ENCODE results near the gene MUS81. TPM values are rescaled to one million over a fixed set of nuclear protein-coding genes. Genes with fewer than 3 reads are reported as not detected.

MUS81 gene
- total RNA-seq, 1 donor from 2014 or later = 52.8 TPM

DNA sequence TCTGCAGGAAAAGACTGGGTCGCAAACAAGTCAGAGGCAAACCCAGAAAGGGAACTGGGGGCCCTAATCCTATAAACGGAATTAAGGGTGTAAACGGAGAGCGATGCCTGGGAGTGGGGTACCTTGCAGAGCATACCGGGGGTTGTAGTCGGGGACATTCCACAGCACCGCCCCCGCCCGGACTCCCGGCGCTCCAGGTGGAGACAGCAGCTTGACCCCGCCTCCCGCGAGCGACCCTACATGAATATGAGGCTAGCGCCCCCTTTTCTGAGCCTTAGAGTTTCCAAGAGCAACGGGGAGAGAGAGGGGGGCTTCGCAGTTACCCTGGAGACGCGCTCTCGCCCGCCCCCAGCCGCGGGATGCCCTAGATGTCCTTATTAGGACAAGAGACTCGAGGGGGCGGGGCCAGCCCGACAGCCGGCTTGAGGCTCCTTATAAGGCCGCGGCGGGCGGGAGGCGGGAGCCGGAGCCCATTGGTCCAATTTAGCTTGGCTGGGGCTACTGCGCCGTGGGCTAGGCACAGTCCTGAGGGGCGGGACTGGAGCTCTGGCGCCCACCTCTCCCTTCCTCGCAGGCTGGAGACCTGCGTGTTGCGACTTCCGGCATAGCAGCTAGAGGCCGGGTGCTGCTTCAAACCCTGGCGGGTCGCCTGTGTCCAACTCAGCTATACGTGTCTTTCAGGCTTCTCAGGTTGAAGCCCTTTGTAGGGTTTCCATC, 980 bp upstream of the MUS81 start:
- DNase-seq (ENCODE audit: low read depth, low spot score) = peak; percentile 95

DNA sequence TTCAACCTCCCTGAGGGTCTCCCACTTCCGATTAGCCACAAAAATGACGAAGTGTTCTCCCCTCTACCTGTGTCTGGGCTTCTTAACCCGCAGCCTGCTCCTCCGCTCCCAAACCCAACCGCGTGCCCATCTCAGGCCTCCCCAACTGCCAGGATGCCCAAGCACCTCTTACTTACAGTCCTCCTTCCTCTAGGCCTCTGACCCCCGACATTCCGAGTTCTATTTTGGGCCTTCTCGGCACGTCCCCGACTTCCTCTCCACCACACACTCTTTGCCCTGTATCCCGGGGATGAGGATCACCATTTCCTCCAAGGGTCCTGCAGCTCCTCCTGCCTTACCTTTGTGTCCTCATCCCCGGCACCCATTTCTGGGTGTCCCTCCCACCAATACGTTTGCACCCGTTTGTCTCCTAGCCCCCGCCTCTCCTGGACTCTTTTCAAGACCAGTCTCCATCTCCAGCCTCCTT, 388 bp upstream of the MUS81 start:
- no peak for DNase-seq (ENCODE audit: low read depth, low spot score)

DNA sequence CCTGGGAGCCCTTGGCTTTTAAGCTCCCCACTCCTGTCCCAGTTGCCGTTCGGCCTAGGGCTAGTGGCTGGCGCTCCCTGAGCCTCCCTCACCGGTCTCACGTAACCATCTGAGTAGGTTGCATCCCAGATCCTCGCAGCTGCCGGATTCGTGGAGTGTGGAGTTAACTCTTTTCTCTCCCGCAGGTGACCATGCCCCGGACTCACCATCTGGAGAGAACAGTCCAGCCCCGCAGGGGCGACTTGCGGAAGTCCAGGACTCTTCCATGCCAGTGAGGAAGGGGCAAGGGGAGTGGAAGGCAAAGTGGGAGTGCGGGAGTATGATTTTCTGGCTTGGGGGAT, 902 bp downstream of the MUS81 start:
- no peak for DNase-seq (ENCODE audit: low read depth, low spot score)

DNA sequence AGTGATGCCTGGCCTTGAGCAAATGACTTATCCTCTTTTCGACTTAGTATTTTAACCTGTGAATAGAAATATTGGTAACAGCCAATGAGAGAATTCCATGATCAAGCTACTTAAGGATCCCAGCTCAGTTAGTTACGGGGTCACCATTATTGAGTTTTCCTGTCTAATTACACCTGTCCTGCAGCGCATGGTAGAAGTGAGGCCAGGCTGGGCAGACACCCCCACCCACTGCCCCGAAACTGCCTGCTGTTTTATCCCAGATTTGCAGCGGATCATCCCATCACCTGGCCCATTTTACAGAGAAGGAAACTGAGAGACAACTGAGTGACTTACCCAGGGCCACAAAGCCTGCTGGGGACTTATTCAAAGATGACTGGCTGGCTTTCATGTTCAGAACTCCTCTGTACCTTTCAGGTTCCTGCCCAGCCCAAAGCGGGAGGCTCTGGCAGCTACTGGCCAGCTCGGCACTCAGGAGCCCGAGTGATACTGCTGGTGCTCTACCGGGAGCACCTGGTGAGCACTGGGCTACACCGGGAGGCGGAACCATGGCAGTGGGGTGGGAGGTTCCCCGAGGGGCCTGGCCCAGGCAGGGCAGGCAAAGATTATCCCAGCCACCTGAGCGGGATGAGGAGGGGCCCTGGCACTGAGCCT, 1.4 kb downstream of the MUS81 start:
- DNase-seq (ENCODE audit: low read depth, low spot score) = no peak

DNA sequence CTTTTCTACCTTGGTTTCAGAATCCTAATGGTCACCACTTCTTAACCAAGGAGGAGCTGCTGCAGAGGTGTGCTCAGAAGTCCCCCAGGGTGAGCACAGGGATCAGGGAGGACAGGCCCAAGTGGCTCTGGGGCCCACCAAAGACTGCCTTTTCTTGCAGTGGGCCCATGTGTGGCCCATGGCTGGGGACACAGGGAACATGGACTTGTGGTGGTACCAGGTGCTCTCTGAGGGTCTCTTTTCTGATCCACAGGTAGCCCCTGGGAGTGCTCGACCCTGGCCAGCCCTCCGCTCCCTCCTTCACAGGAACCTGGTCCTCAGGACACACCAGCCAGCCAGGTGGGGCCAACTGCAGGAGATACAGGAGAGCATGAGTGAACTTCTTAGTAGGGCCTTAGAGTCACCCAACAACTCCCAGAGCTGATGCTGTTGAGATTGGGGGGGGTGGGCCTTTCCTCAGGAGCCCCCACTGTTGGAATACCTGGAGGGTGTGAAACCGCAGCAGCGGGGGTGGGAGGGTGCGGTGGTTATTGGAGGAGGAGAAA, 2.0 kb downstream of the MUS81 start:
- DNase-seq (ENCODE audit: low read depth, low spot score) = no peak

DNA sequence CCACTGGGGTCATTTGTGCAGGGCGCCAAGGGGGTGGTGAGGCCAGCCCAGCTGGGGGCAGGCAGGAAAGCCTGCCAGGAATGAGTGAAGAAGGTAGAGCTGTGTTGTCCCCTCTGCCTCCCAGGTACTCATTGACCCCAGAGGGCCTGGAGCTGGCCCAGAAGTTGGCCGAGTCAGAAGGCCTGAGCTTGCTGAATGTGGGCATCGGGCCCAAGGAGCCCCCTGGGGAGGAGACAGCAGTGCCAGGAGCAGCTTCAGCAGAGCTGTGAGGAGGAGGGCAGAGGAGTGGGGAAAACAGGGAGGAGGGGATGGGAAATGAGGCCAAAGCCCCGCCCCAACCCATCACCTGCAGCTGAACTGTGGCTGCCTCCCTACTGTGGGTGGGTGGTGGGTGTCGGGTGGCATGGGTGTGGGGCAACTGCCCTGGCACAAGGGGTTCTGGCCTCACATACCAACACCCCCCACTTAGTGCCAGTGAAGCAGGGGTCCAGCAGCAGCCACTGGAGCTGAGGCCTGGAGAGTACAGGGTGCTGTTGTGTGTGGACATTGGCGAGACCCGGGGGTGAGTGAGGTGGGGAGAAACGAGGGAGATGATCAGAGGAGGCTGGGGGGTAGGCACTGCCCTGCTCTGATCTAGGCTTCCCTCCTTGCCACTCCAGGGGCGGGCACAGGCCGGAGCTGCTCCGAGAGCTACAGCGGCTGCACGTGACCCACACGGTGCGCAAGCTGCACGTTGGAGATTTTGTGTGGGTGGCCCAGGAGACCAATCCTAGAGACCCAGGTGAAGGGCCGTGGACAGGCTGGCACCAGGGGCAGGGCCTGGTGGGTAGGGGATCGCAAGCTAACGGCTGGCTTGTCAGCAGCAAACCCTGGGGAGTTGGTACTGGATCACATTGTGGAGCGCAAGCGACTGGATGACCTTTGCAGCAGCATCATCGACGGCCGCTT, 3.0 kb downstream of the MUS81 start:
- DNase-seq (ENCODE audit: low read depth, low spot score) = no peak

DNA sequence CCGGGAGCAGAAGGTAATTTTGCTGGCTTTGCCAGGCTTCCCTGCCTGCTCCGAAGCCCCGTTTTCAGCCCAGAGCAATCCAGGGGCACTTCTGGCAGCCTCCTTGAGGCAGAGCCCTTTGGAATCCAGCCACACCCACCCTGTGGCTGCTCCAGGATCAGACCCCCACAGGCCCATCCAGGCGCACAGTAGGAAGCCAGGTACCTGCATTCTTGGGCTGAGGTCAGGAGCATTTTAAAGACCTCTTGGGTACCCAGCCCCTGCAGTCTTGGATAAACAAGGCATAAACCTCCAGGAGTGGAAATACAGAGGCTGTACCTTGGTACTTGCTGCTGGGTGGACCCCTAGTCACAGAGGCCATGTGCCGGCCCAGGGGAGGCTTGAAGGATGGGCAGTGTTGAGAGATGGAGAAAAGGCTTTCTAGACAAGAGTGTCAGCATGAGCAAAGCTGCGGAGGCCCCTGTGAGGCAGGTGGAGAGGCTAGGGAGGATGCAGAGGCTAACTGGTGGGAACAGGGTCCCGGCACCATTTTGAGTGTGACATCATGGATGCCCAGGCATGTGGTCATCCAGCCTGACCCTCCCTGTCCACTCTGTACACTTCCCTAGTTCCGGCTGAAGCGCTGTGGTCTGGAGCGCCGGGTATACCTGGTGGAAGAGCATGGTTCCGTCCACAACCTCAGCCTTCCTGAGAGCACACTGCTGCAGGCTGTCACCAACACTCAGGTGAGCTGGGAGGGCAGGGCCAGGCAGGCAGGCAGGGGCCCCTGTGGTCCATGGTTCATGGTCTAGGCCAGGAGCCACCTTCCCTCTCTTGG, 3.9 kb downstream of the MUS81 start:
- DNase-seq (ENCODE audit: low read depth, low spot score) = no peak

DNA sequence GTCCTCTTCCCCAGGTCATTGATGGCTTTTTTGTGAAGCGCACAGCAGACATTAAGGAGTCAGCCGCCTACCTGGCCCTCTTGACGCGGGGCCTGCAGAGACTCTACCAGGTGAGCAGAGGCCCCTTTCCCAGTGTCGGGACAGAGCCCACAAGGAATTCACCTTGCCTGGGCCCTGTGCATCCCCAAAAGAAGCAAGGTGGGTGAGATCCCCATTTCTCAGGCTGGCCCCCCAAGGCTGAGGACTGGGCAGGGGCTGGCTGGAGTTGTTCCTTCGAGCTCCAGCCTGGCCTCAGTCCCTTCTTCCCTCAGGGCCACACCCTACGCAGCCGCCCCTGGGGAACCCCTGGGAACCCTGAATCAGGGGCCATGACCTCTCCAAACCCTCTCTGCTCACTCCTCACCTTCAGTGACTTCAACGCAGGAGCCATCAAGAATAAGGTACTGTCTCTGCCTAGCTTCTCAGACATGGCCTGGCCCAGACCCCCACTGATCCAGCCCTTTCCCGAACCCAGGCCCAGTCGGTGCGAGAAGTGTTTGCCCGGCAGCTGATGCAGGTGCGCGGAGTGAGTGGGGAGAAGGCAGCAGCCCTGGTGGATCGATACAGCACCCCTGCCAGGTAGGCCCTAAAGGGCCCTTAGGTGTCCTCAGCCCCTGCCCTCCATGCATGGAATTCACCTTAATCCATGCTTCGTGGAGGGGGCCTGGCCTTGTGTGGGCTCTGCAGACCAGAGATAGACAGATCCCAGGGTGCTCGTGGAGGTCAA, 4.7 kb downstream of the MUS81 start:
- no peak for DNase-seq (ENCODE audit: low read depth, low spot score)

DNA sequence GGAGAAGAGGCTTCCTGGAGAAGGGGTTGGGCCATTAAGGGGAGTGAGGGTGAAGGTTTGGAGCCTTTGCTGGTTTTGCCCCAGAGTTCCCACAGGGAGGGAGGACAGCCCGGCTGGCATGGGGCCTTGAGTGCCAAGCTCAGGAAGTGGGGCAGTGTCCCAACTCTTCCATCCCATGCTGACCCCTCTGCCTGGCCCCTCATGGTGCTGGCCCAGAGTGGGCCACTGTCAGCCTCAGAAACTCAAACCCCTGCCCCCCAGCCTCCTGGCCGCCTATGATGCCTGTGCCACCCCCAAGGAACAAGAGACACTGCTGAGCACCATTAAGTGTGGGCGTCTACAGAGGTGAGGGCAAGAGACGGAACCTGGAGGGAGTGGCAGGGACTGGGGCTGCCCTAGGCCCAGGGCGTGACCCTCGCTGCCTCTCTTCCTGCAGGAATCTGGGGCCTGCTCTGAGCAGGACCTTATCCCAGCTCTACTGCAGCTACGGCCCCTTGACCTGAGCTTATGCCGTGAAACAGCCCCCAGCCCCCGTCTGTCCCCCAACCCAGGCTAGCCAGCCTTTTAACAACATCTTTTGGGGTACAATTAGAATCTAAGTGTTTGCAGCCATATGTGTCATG, 5.4 kb downstream of the MUS81 start:
- no peak for DNase-seq (ENCODE audit: low read depth, low spot score)

DNA sequence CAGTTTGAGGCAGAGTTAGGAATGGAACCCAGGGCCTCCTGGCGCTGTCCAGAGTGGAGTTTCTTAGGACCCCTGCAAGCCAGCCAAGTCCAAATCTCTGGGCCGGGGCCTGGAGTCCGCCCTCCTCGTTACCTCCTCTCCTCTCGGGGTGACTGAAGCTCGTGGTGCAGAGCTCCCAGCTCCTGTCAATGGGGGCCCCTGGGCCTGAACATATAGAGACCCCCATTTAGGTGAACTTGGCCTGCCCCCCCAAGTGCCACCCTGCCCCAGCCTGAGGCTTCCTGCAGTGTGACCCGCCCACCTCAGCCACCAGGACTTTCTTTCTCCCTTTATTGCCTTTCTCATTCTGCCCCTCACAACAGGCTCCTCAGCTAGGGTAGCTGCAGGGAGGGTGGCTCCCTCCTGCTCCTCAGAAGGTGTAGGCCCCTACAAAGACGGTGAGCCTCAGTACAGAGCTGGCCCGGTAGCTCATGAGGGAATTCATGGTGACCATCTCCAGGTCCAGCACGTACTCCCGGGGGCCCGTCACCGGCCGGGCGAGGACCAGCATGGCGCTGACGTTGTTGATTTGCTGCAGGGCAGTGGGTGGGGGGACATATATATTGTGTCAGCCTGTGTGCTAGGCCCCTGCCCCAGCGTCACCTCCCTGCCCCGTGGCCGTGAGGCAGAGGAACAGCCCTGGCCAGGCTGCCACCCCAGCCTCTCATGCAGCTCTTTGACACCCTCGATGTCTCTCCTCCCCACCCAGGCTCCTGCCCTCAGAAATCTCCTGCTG, 6.5 kb downstream of the MUS81 start:
- no peak for DNase-seq (ENCODE audit: low read depth, low spot score)

DNA sequence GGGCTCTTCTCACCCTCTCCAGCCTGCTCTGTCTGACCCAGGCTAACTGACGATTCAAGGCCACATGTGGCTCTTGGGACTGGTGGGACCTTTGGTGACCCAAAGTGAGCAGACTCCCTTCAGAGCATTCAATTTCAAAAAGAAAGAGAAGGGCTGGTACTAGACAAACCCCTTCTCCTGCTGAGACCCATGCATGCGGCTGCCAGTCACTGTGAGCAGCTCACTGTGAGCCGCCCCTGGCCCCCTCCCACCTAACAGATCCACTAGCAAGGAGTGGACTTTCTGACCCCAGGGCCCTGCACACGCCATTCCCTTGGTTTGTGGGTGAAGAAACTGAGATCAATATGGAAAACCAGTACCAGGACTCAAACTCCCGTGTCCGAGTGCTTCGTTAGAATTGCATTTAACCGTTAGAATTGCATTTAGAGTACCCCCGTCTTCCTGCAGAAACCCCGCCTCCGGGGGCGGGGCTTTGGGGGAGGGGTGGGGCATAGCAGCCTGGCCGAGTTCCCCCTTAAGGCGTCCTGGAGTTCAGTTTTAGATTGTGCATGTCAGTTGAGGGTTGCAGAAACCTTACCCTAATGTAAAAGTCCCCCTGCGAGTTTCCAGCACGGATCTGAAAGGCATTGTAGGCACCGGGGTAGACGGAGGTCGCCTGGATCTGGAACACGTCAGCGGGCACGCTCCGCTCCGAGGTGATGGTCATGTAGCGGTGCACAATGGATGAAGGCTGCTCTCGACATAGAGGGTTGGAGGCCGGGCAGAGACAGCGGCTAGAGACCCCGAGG, 7.2 kb downstream of the MUS81 start:
- DNase-seq (ENCODE audit: low read depth, low spot score) = no peak

DNA sequence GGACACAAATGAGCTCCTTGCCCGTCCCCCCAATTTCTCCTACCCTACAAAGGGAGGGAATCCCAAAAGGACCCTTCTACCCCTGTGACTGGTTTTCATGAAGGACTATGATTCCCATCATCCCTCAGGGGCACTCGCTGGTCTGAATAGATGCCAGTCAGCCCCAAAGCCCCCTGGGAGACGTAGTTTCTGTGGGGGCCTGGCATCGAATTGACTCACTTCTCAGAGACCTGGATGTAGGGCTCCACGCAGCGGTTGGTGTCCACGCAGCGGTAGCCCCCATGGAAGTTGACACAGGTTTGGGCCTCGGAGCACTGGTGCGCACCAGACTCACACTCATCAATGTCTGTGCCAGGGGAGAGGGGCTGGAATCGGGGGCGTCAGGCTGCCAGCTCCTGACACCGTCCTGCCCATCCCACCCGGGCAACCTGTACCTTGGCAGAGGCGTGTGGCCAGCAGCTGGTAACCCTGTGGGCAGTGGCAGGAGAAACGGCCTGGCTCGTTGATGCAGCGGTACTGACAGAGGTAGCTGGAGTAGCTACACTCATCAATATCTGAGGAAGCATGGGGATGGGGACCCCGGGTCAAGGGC, 7.9 kb downstream of the MUS81 start:
- no peak for DNase-seq (ENCODE audit: low read depth, low spot score)

DNA sequence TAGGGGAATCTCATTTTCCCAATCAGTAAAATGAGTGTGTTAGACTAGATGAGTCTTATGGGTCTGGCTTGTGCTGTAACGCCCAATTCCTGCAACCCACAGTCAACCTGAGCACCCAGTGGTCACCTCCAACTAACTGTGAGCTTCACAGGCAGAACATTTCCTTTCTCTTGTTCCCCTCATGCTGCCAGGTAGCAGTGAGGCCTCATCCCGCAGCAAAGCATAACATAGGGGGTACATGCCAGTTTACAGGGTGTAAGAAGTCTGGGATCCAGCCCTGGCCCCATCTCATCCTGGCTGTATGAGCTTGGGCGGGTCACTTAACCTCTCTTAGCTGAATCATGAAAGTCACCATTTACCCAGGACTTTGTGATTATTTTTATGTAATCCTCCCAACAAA, 8.7 kb downstream of the MUS81 start:
- no peak for DNase-seq (ENCODE audit: low read depth, low spot score)

DNA sequence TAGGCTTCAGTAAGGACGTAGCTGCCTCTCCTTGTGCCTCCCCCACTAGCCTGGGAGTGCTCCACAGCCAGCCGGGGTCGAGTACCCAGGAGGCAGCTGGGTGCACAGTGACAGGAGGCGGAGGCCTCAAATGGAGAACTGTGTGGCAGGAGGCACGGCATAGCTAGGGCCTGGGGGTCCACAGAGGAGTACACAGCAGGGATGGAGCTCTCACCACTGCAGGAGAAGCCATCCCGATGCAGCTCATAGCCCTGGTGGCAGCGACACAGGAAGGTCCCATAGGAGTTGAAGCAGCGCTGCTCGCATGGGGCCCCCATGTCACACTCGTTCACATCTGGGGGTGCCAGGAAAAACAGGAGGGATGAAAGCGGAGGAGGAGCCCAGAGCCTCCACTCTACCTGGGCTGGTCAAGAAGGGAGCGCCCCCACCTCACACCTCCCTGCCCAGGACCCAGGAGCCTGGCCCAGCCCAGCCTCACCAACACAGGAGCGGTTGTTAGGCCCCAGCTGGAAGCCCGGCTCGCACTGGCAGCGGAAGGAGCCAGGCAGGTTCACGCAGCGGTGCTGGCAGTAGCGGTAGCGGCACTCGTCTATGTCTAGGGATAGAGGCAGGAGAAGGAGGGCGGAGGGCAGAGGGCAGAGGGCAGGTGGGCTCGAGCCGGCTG, 9.5 kb downstream of the MUS81 start:
- no peak for DNase-seq (ENCODE audit: low read depth, low spot score)

DNA sequence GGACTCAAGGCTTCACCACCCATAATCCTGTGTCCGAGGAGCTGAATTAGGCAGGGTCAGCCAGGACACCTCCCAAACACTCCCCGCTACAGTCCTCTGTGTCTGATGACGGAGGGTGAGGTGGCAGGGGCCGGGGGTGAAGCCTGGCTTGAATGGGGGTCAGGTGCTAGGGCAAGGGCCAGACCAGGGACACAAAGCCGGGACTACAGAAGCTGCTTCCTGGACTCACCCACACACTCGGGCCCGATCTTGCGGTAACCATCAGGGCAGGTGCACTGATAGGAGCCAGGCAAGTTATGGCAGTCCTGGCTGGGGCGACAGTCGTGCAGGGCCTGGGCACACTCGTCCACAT, 10.1 kb downstream of the MUS81 start:
- DNase-seq (ENCODE audit: low read depth, low spot score) = no peak

DNA sequence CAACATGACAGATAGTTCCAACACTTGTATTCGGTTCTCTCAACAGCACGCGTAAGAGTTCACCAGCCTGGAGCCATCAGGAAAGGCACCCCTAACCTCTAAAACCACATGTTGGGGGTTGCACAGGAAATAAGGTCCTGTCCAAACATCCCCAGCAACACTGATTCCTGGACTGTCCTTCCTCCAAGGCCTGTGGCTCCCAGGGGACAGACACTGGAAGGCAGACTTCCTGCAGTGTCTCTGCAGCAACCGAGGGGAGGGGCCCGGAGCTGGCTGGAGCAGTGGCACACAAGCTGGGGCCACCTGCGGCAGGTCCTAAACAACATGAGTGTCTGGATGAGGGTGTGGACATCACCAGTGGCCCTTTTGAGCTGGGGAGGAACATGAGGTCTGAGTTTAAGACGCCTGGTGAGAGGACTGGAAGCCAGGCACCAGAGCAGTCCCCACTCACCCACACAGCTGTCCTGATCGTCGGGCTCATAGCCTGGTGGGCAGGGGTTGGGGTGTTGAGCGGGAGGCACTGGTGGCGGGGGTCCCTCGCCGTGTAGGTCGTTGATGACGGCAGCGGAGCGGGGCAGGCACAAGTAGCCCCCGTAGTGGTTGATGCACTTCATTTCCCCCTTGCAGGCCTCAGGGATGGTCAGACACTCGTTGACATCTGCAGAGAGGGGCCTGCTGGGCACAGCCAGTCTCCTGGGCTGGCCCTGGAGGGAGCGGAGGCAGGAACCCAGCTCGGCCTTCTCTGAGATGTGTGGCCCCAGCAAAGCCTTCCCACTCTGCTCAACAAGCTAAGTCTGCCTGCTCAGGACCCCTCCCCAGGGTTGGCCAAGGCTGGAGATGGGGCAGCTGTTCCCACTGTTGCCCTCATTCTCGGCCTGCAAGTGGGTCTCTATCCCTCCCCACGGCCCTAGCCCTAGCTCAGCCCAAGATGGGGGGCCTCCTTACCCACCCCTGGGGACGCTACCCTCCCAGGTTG, 10.8 kb downstream of the MUS81 start:
- no peak for DNase-seq (ENCODE audit: low read depth, low spot score)

Measured in pulmonary artery endothelial cell (primary cell).